ENCODE measurements around the gene F12.

The F12 gene

GRCh38 chr5:177378884-177379883 is 30.2 kb downstream of the F12 start:
- no peak for TF ChIP-seq CTCF (IDR thresholded peaks at IDR 0.05)

GRCh38 chr5:177377851-177378776 is 31.2 kb downstream of the F12 start:
- TF ChIP-seq CTCF (IDR thresholded peaks at IDR 0.05), result no peak

GRCh38 chr5:177376107-177376506 is 33.3 kb downstream of the F12 start:
- no peak for TF ChIP-seq CTCF (IDR thresholded peaks at IDR 0.05)

- TF ChIP-seq CTCF (IDR thresholded peaks at IDR 0.05), result no peak
Observed at GRCh38 chr5:177374211-177374610, 35.2 kb downstream of the F12 start.

GRCh38 chr5:177373806-177374205 is 35.6 kb downstream of the F12 start:
- no peak for TF ChIP-seq CTCF (IDR thresholded peaks at IDR 0.05)

- TF ChIP-seq CTCF (IDR thresholded peaks at IDR 0.05), result no peak
Observed at GRCh38 chr5:177372910-177373309, 36.5 kb downstream of the F12 start.

GRCh38 chr5:177372034-177372896 is 37.1 kb downstream of the F12 start:
- no peak for TF ChIP-seq CTCF (IDR thresholded peaks at IDR 0.05)

All from LNCAP (cell line).